Measurements from ENCODE around the gene EBI3.
A peak's percentile ranks its signal among the peaks of the same experiment; 100 is the strongest.
"Not testable (repeated sequence)": the region's sequence is repeated elsewhere in the genome, so short reads cannot be mapped to it uniquely, and the experiment has no call there.

The EBI3 gene

DNA sequence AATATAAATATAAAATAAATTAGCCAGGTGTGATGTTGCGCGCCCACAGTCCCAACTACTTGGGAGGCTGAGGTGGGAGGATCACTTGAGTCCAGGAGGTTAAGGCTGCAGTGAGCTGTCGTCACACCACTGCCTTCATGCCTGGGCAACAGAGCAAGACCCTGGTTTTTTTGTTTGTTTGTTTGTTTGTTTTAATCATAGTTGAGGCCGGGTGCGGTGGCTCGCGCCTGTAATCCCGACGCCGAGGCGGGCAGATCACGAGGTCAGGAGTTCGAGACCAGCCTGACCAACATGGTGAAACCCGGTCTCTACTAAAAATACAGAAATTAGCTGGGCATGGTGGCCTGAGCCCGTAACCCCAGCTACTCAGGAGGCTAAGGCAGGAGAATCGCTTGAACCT is 8.2 kb downstream of the EBI3 start:
- DNase-seq: not testable (repeated sequence)

GRCh38 chr19:4238831-4239230 is 9.5 kb downstream of the EBI3 start:
- DNase-seq: no peak

- no peak for DNase-seq
These were observed 12.6 kb downstream of the EBI3 start for GRCh38 chr19:4241824-4242430.

- DNase-seq: not testable (repeated sequence)
These were observed 16.6 kb downstream of the EBI3 start for GRCh38 chr19:4245938-4246337.

DNA sequence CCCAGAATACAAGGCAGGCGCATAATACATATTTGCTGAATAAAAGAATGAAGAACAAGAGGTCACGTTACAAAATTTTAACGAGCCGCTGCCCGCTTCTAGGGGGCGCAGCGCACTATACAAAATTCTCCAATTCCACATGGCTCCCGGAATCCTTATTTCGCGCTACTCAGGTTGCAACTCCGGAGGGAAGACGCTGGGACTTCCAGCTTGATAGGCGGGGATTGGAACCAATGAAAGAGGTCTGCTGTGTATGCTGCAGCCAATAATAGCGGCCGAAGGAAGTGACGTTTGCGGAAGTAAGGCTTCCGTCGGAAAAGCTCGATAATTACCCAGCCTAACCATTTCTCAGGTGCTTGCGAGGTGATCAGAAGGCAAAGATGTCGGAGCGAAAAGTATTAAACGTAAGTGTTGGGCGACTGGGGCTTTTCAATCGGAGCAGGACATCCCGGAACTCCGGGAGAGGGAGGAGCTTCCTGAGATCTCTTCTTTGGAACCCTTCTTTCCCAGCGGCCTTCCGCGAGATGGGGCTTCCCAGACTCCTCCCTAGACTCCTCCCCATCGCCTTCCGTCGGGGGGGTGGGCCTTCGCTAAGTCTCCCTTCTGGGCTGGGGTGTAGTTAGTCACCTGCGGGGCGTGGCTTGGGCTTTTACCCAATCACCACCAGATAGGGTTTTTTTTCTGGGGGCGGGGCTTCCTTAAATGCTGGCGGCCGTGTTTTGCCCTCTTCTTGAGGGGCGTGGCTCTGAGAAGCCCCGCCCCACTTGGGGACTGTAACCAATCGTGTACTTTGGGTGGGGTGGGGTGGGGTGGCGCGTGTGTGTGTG is 17.7 kb downstream of the EBI3 start, which contains the start of gene YJU2:
Gene YJU2 (plus strand): TSS at position 314 of the 827 bp plus-strand sequence. CDS start 67 bp downstream, at position 381.
- DNase-seq: peak; percentile 98

GRCh38 chr19:4256563-4256962 is 27.2 kb downstream of the EBI3 start:
- no peak for DNase-seq

DNA sequence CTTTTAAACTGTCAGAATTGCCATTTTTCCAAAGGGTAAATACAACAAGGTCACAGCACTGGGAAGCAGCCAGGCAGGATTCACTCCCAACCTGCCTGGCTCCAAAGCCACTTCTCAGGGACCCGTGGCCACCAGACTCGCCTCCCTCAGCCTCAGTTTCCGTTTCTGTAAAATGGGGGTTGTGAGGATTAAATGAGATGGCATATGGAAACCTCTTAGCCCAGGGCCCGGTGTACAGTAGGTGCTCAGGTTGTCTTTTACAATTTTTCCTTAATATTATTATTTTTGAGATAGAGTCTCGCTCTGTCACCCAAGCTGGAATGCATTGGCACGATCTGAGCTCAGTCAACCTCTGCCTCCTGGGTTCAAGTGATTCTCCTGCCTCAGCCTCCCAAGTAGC is 27.7 kb downstream of the EBI3 start:
- DNase-seq: no peak

- no peak for DNase-seq
These were observed 28.9 kb downstream of the EBI3 start for GRCh38 chr19:4258181-4258580.

DNA sequence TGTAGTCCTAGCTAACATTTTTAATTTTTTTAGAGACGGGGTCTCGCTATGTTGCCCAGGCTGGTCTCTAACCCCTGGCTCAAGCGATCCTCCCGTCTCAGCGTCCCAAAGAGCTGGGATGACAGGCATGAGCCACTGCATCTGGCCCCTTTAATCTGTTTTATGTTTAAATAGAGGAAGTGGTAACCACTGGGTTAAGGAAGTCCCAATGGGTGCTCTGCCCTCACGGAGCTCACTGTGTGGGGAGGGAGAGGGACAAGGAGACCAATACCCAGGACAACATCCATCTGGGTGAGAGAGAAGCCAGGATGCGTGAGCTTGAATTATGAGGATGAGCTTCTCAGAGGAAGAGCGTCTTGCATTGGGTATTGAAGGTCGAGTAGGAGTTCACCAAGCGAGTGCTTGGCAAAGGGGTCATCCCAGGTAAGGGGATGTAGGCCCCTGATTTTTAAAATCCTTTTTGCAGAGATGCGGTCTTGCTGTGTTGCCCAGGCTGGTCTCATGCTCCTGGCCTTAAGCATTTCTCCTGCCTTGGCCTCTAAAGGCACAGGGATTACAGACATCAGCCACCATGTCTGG is 31.4 kb downstream of the EBI3 start:
- DNase-seq: no peak

GRCh38 chr19:4264812-4265211 is 35.5 kb downstream of the EBI3 start:
- no peak for DNase-seq

DNA sequence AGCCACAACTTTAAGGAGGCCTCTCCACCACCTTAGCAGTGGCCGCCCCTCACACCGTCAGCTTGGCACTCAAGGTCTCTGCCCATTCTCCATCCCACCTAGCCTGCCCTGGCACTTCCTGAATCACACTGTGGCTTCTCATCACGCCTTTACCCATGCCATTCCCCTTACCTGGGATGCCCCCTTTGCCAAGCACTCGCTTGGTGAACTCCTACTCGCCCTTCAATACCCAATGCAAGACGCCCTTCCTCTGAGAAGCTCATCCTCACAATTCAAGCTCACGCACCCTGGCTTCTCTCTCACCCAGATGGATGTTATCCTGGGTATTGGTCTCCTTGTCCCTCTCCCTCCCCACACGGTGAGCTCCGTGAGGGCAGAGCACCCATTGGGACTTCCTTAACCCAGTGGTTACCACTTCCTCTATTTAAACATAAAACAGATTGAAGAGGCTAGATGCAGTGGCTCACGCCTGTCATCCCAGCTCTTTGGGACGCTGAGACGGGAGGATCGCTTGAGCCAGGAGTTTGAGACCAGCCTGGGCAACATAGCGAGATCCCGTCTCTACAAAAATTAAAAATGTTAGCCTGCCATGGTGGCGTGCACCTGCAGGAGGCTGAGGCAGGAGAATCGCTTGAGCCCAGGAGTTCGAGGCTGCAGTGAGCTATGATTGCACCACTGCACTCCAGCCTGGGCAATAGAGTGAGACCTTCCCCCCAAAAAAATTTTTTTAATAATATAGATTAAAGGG is 37.1 kb downstream of the EBI3 start:
- DNase-seq: no peak

- DNase-seq: no peak
These were observed 38.0 kb downstream of the EBI3 start for GRCh38 chr19:4267101-4267900.

DNA sequence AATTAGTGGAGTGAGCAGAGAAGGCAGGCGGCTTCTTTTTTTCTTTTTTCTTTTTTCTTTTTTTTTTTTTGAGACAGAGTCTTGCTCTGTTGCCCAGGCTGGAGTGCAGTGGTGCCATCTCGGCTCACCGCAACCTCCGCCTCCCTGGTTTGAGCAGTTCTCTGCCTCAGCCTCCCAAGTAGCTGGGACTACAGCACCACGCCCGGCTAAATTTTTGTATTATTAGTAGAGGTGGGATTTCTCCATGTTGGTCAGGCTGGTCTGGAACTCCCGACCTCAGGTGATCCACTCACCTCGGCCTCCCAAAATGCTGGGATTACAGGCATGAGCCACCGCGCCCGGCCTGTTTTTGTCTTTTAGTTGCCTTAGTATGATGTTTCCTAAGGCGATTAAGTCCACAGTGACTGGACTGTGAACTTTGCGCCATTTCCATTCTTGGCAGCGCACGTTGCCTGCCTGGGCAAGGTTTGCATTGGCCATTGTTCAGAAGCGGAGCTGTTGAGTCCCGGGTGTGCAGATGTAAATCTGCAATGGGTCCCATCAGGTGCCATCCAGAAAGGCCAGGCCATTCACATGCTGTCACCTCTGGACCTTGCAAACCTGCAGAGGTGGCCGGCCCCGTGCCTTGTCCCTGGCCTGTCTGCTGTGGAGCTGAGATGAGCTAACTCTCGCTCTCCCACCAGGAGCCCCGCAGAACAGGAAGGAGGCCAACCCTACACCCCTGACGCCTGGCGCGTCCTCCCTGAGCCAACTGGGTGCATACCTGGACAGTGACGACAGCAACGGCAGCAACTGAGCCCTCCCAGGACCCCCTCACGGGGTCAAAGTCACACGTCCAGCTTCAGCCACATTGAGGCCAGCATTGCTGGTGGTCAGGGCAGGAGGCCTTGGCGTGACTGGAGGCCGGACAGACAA is 38.8 kb downstream of the EBI3 start:
- no peak for DNase-seq

GRCh38 chr19:4268816-4269430 is 39.6 kb downstream of the EBI3 start:
- DNase-seq: no peak

GRCh38 chr19:4272894-4273293 is 43.6 kb downstream of the EBI3 start:
- DNase-seq: no peak

- DNase-seq: not testable (repeated sequence)
These were observed 45.0 kb downstream of the EBI3 start for GRCh38 chr19:4274321-4274686.

GRCh38 chr19:4277191-4277696 is 47.9 kb downstream of the EBI3 start:
- no peak for DNase-seq

GRCh38 chr19:4278010-4278409 is 48.7 kb downstream of the EBI3 start:
- DNase-seq: no peak

- no peak for DNase-seq
These were observed 49.3 kb downstream of the EBI3 start, which contains the start of gene SHD for GRCh38 chr19:4278419-4279266. Gene SHD, plus strand, starts transcription at chr19:4279266. Its CDS starts 798 bp downstream, at chr19:4280064.

DNA sequence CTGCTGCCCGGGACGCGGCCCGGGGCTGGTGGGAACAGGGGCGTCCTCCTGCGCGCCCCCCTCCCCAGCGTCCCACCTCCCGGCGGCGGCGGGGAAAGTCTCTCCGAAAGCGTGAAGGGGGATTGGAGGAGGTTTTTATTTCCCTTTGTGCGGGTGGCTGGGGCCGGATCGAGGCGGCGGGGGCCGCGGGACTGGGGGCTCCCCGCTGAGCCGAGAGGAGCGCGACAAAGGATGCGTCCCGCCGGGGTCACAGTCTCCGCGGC is 49.9 kb downstream of the EBI3 start:
- DNase-seq: no peak

Measured in NCI-H2107 (cell line).